HG02623 (cell line): ENCODE data around the gene TST.

Source experiments
- ATAC-seq: cut with Tn5 transposase; IDR thresholded peaks from one replicate; pipeline ENCODE4 v1.9.1; 2021; ENCODE audit warnings: moderate library complexity; ENCODE audit not compliant: unreplicated experiment

The TST gene

DNA sequence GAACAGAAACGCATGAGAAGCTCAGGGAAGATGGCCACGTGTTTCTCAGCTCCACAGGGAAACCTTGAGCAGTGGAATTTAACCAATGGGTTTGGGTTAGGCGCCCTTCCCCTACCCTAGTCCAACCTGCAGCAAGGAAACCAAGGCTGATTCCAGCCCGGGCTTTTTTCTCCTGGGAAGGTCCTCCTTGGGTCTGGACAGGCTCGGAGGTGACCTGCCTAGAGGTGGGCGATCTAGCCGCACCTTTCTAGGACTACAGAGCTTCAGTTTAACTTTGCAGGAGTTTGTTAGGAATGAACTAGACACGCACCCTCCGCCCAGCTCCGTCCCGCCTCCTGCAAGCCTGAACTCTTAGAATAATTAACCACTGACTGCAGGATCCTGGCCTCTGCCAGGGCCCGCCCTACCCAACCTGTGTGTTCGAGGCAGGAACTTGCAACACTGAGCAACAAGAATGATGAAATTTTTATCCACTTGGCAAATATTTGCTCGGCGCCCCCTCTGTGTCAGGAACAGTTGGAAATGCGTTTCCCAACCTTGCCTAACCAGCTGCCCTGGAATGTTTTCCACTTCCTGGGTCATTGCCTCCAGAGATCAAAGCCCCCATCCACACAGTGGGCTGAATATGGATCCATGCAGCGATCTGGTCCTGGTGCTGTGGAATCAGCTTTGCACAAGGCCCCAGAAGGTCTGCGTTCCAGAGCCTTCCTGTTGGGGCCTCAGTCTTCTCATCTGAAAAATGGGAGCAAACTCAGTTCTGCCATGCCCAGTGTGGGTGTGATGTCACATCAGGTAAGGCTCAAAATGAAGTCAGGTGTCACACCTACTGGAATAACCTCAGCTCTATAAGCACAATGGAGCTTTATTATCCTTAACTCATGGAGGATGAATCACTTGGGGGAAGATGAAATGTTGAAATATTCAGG, 13.6 kb upstream of the TST start:
- no peak for ATAC-seq

- no peak for ATAC-seq
Observed at GRCh38 chr22:37032134-37032534, 12.9 kb upstream of the TST start.

DNA sequence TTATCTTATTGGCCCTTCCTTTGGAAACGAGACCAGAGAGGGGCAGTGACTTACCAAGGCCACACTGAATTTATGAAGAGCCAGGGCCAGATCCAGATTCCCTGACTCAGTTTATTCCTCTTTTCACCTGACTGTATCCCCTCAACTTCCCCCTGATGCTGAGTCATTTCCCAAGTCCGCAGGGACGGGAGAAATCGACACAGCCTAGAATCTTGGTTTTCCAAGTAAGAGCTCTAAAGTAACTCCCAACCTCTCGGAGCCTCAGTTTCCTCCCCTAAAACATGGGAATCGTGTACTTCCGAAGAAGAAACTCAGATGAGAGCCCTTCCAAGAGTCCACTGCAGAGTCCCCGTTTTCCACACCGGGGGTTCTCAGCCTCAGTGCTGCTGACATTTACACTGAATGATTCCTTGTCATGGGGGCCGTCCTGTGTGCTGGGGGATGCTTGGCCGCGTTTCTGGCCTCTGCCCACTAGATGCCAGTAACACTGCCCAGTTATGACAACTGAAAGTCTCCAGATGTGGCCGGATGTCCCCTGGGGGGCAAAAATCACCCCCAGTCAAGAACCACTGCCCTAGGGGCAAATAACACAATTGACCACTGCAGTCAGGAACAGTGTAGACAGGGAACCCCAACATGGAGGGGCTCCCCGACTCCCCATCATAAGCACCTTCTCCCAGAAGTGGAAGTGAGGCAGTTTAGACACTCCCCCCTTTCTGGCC, 11.5 kb upstream of the TST start:
- ATAC-seq: no peak

DNA sequence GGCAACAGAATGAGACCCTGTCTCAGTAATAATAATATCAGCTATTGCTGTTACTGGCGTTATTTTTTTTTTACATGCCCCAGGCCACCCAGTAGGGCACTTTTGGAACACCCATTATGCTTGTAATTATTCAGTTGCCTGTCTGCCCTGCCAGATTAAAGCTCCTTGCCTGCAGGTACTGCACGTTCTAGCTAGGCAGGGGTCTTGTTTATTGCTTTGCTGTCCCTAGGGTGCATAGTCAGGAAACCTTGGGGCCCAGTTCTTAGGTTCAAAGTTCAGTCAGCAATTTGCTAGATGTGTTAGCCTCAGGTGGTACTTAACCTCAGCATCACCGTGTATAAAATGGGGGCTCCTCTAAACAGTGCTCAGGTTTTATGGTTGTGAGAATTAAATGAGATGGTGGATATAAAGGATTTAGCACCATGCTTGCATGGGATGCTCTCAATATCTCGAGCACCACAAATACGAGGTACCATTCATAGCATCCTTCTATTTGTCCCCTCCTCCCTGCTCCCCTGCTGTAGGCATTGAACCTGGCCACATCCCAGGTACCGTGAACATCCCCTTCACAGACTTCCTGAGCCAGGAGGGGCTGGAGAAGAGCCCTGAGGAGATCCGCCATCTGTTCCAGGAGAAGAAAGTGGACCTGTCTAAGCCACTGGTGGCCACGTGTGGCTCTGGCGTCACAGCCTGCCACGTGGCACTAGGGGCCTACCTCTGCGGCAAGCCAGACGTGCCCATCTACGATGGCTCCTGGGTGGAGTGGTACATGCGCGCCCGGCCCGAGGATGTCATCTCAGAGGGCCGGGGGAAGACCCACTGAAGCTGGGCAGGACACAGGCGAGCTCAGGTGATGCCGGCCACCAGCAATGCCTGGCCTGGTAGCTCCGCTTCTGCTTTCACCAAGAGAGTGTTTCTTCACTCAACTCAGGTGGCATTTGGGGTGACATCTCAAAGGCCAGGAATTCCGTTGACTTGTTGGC, 9.7 kb upstream of the TST start:
- ATAC-seq: no peak

DNA sequence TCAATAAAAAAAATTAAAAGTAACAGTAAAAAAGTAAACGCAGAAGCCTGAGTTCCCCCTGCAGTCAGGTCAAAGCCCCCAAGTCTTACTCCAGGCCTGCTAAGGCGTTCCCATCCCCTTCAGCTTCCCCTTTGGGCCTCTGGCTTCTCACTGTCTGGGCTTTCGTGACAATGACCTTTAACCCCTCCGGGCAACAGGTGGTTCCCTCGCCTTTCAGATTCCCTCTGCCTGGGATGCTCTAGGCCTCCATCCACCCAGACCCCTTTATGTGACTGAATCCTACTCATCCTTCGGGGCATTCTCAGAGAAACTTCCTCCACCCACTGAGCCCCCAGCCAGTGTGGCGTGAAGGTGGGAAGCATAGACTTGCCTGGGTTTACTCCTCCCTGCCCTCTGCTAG, 8.3 kb upstream of the TST start:
- ATAC-seq: no peak

DNA sequence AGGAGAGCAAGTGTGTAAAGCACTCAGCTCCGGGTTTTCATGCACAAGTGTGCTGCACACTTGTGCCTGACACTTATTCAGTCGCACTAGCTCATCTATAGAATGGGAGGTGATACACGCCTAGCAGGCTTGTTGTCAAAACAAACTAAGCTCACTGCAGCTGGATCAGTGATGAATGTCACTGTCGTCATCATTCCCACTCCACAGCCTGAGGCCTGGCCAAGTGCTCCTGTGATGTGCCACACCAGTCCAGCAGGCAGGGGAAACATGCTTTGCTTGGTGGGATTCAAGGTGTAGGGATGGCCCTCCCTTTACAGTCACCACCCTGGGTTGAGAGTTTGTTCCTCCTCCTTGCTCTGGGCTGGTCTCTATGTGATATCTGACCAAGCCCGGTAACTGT, 7.1 kb upstream of the TST start:
- no peak for ATAC-seq

GRCh38 chr22:37025500-37026070, 6.3 kb upstream of the TST start:
- no peak for ATAC-seq

- no peak for ATAC-seq
Observed at GRCh38 chr22:37024339-37025157, 5.3 kb upstream of the TST start.

DNA sequence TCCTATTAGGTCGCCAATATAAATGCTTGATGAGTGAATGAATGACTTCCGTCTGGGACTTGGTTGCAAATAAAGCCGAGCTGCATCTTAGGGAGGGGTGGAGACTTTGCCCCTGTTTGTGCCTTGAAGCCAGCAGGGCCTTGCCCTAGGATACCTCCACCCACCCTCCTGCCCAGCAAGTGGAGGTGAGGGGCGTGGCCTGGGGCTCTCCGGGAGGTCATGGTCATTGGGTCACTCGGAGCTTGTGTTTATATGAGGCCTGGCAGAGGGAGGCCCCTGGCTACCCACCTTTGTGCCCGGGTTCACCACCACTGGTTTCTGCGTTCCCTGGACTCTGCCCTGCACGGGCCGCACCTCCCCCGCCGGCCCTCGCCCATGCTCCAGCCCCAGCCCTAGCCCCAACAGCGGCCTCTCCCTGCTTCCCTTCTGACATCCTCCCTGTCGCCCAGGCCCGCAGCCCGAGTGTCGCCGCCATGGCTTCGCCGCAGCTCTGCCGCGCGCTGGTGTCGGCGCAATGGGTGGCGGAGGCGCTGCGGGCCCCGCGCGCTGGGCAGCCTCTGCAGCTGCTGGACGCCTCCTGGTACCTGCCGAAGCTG, 4.6 kb upstream of the TST start:
- ATAC-seq: no peak

- no peak for ATAC-seq
Observed at GRCh38 chr22:37022483-37023337, 3.5 kb upstream of the TST start.

GRCh38 chr22:37021710-37022482, 2.6 kb upstream of the TST start:
- ATAC-seq: no peak

GRCh38 chr22:37021041-37021440, 1.8 kb upstream of the TST start:
- no peak for ATAC-seq

- no peak for ATAC-seq
Observed at GRCh38 chr22:37020192-37020479, 889 bp upstream of the TST start.

- ATAC-seq: peak; percentile 10
Observed at GRCh38 chr22:37018815-37019308, 385 bp downstream of the TST start.

DNA sequence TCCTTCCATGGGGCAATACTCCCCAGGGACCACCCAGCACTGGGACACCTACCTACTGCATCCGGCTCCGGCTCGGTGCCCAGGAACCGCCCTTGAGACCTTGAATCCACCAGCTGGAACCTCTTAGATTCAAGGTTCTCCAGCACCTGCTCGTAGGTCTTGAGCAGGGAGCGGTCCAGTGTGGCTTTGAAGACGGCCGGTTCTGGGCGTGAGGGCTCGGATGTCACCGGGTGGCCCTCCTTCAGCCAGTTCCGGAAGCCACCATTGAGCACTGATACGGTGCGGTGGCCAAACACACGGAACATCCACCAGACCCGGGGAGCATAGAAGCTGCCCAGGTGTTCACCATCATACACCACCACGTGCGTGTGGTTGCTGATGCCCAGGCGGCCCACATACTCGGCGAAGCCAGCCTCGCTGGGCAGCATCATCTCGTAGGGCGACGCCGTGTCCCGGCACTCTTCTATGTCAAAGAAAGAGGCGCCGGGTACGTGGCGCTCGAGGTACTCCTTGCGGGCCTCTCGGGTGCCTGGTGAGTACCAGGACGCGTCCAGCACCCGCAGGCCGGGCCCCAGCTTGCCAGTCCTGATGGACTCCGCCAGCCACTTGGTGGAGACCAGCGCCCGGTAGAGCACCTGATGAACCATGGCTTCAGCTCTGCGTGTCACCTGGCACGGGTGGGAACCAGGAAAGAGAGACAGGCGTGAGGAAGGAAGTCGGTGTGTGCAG, 997 bp downstream of the TST start:
- no peak for ATAC-seq

GRCh38 chr22:37017356-37017755, 1.9 kb downstream of the TST start:
- no peak for ATAC-seq
